Measurements from ENCODE around the gene FCHSD2.
A peak's percentile ranks its signal among the peaks of the same experiment; 100 is the strongest.
"Not testable (repeated sequence)": the region's sequence is repeated elsewhere in the genome, so short reads cannot be mapped to it uniquely, and the experiment has no call there.

FCHSD2 gene

GRCh38 chr11:72793425-72794367 is 348.4 kb downstream of the FCHSD2 start, which contains the start of gene STARD10:
Gene STARD10 (minus strand): TSS chr11:72794047. CDS start chr11:72781181, 12,866 bp downstream.
- peak; percentile 86 to 91 for DNase-seq (ENCODE audit: low read depth in 2 of 2)

GRCh38 chr11:72793076-72793424 is 349.1 kb downstream of the FCHSD2 start:
- no peak for DNase-seq (ENCODE audit: low read depth in 2 of 2)

- no peak for DNase-seq (ENCODE audit: low read depth in 2 of 2)
Measured at GRCh38 chr11:72792437-72793021, 349.6 kb downstream of the FCHSD2 start.

GRCh38 chr11:72791228-72791627 is 350.9 kb downstream of the FCHSD2 start:
- DNase-seq (ENCODE audit: low read depth in 2 of 2) = not testable (repeated sequence)

GRCh38 chr11:72789493-72790131 is 352.5 kb downstream of the FCHSD2 start:
- no peak for DNase-seq (ENCODE audit: low read depth in 2 of 2)

- DNase-seq (ENCODE audit: low read depth in 2 of 2) = no peak
Measured at GRCh38 chr11:72788241-72788640, 353.9 kb downstream of the FCHSD2 start.

- no peak for DNase-seq (ENCODE audit: low read depth in 2 of 2)
Measured at GRCh38 chr11:72787216-72788104, 354.7 kb downstream of the FCHSD2 start.

Data from stimulated activated CD8-positive, alpha-beta memory T cell treated with anti-CD3 and anti-CD28 coated beads, Interleukin-15, amount 100 ng/mL, for 4 hours (primary cell).